OCI-LY7 (cell line): ENCODE measurements around the gene UBAP2. TPM values are rescaled to one million over a fixed set of nuclear protein-coding genes. Genes with fewer than 3 reads are reported as not detected.
A peak's percentile ranks its signal among the peaks of the same experiment; 100 is the strongest.

ENCODE experiments used
- BruUV-seq: library from RNA; stranded (reverse); fragments of 400-500 nt; replicated peaks from 2 replicates; lab custom pipeline; 2021; lab: Mats Ljungman, UMichigan
- CTCF ChIA-PET: fragments of 300-600 bp; sonication (Branson Sonifier 250); formaldehyde crosslinking; loops from one replicate; lab custom pipeline; 2022; ENCODE audit warnings: antibody characterized with exemption; ENCODE audit not compliant: unreplicated experiment; lab: Charles Lee
- POLR2A ChIA-PET: fragments of 300-600 bp; sonication (Branson Sonifier 250); formaldehyde crosslinking; loops from one replicate; lab custom pipeline; 2022; ENCODE audit warnings: antibody characterized with exemption; lab: Charles Lee
- DNase-seq: peaks from one replicate; pipeline ENCODE4 v3.0.0-alpha.2; 2015; ENCODE audit warnings: low spot score
- H2AFZ ChIP-seq: fragments of 200-600 bp; sonication (generic), shearing (Covaris generic); 2 replicates; pipeline ENCODE4 v1.6.1; 2014; ENCODE audit warnings: mild to moderate bottlenecking, antibody characterized with exemption, low read length, moderate library complexity
- H3K27ac ChIP-seq: fragments of 200-600 bp; sonication (generic); 2 replicates; pipeline ENCODE4 v1.5.1; 2014; ENCODE audit warnings: mixed run types, low read depth, mild to moderate bottlenecking, moderate library complexity, low read length, inconsistent platforms; ENCODE audit not compliant: poor library complexity, severe bottlenecking
- H3K36me3 ChIP-seq: fragments of 200-600 bp; sonication (generic); 2 replicates; pipeline ENCODE4 v1.6.1; 2014; ENCODE audit warnings: mild to moderate bottlenecking, antibody characterized with exemption, low read length, moderate library complexity, mixed read lengths; ENCODE audit not compliant: insufficient read depth
- H3K4me1 ChIP-seq: fragments of 200-600 bp; sonication (generic); 2 replicates; pipeline ENCODE4 v1.5.1; 2014; ENCODE audit warnings: mild to moderate bottlenecking, low read length; ENCODE audit not compliant: insufficient read depth, poor library complexity, severe bottlenecking
- H3K4me2 ChIP-seq: fragments of 200-600 bp; sonication (generic); 2 replicates; pipeline ENCODE4 v1.6.1; 2014; ENCODE audit warnings: mild to moderate bottlenecking, low read length
- H3K4me3 ChIP-seq: fragments of 200-600 bp; sonication (generic); 2 replicates; pipeline ENCODE4 v1.5.1; 2014; ENCODE audit warnings: mild to moderate bottlenecking, low read depth, low read length; ENCODE audit not compliant: poor library complexity, severe bottlenecking
- H3K79me2 ChIP-seq: fragments of 200-600 bp; sonication (generic); 2 replicates; pipeline ENCODE4 v1.6.1; 2016; ENCODE audit warnings: low read depth, mild to moderate bottlenecking, low read length, moderate library complexity, mixed read lengths; ENCODE audit not compliant: insufficient read depth
- H3K9me2 ChIP-seq: fragments of 200-600 bp; sonication (generic); 2 replicates; pipeline ENCODE4 v1.6.1; 2016; ENCODE audit warnings: mild to moderate bottlenecking, low read length, mixed read lengths; ENCODE audit not compliant: insufficient read depth
- H3K9me3 ChIP-seq: fragments of 200-600 bp; sonication (generic); 2 replicates; pipeline ENCODE4 v1.6.1; 2014; ENCODE audit warnings: mild to moderate bottlenecking, mixed run types, low read length, mixed read lengths
- H4K20me1 ChIP-seq: fragments of 200-600 bp; sonication (generic); 2 replicates; pipeline ENCODE4 v1.6.1; 2014; ENCODE audit warnings: mild to moderate bottlenecking, antibody characterized with exemption, low read length, moderate library complexity, mixed read lengths; ENCODE audit not compliant: insufficient read depth
- CTCF ChIP-seq: fragments of 200-600 bp; sonication (generic); conservative IDR thresholded peaks from 2 replicates; pipeline ENCODE4 v1.5.1; 2014; ENCODE audit warnings: mild to moderate bottlenecking, antibody characterized with exemption, low read length, moderate library complexity, mixed read lengths
- EZH2phosphoT487 ChIP-seq: fragments of 200-600 bp; sonication (generic); IDR thresholded peaks from 2 replicates; pipeline ENCODE4 v1.6.1; 2018; ENCODE audit warnings: low read depth, borderline replicate concordance, mild to moderate bottlenecking, mixed run types, antibody characterized with exemption, low read length, moderate library complexity, mixed read lengths
- intact Hi-C: fragments of 100-400 bp; cut with micrococcal nuclease; formaldehyde crosslinking; loops from one replicate; pipeline ENCODE4 v1.10.0; 2022; ENCODE audit not compliant: unreplicated experiment
- total RNA-seq, 2 experiments: library from RNA; depleted of rRNA in 1 of 2; stranded (reverse); fragments of >200 nt in 1 of 2; shearing (Covaris generic) in 1 of 2; gene quantifications; 2 replicates each; pipeline ENCODE4 v1.2.3, GENCODE V29; 2014 to 2022

The UBAP2 gene
- total RNA-seq, 2 experiments from 2014 or later, result 28.5 to 63.9 TPM

DNA sequence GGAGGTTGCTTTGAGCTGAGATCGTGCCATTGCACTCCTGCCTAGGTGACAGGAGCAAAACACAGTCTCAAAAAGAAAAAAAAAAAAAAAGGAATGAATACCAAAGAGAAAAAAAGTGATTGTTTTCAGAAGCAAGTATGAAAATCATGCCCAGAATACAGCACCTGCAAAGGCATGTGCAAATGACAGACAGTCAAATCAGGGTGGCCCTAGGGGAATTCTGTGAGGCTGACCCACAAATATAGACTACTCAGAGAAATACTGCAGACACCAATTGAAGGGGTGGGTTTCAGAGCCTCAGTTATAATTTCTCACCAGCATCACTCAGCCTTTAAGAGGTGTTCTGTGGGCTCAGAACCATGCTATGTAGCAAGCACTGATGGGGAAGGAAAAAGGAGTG lies 49.2 kb upstream of the UBAP2 start:
- DNase-seq, result peak; percentile 93
- peak overlapping the region; percentile 61 for H3K4me3 ChIP-seq
- CTCF ChIA-PET, result interaction anchor here (1.1 kb wide), 1 partner anchor 58 kb away, joined by 4 read pairs; no protein-coding TSS in a partner anchor

DNA sequence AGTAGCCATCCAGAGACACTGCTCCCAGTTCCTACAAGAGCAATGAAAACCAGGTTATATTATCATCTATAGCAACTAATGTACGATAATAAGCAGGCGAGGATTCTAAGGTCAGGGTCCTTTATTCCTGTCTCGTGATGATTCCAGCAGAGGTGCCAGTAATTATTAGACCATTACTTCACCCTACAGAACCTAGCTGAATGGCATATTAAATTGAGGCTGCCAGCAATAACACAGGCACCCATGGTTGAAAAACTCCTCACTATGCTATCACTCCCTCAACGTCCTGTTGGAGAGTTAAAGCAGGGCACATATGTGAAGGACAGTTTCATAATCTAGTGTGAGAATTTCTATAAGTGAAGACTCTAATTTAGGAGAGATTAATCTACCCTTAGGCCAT lies 48.1 kb upstream of the UBAP2 start:
- peaks cover 63% of the 10 kb centered on the region for H3K4me1 ChIP-seq
- peaks cover 55% of the 10 kb centered on the region for H3K36me3 ChIP-seq
- H2AFZ ChIP-seq, result no peak overlapping the region
- DNase-seq, result peak; percentile 33
- ChIA-PET POLR2A (interaction anchor here (0.6 to 1.3 kb wide), 3 partner anchors 13 to 62 kb away, joined by 3 read pairs; no protein-coding TSS in a partner anchor), CTCF (no interaction called here)
- H3K79me2 ChIP-seq, result no peaks in the 10 kb centered on the region; the same call in 1 of the 2 replicates
- H3K4me3 ChIP-seq, result peak overlapping the region; percentile 61
- H3K9me3 ChIP-seq, result no peaks in the 10 kb centered on the region
- H3K27ac ChIP-seq, result peak overlapping the region; percentile 98
- TF ChIP-seq CTCF (no peak), EZH2phosphoT487 (no peak)
- BruUV-seq, result no TSS peak
- no peaks in the 10 kb centered on the region for H4K20me1 ChIP-seq
- intact Hi-C loops, result no loop called here
- H3K9me2 ChIP-seq, result no peaks in the 10 kb centered on the region
- peak overlapping the region; percentile 92 for H3K4me2 ChIP-seq

More for the DNA sequence above, 49.2 kb upstream of the UBAP2 start:
- Histone ChIP-seq H3K9me3 (no peaks in the 10 kb centered on the region), H3K4me2 (peak overlapping the region; percentile 92), H3K79me2 (no peaks in the 10 kb centered on the region; the same call in 1 of the 2 replicates), H3K27ac (peak overlapping the region; percentile 98), H3K4me1 (peaks cover 59% of the 10 kb centered on the region), H2AFZ (no peak overlapping the region; the same call in 1 of the 2 replicates), H3K9me2 (no peaks in the 10 kb centered on the region), H3K36me3 (peaks cover 57% of the 10 kb centered on the region), H4K20me1 (no peaks in the 10 kb centered on the region)
- TF ChIP-seq EZH2phosphoT487 (no peak), CTCF (no peak)
- POLR2A ChIA-PET, result interaction anchor here (0.6 to 1.3 kb wide), 4 partner anchors 26 to 47 kb away, joined by 3 to 7 read pairs (median 3); no protein-coding TSS in a partner anchor
- intact Hi-C loops, result loop anchor here (1.0 to 2.0 kb wide), 2 partner anchors 25 to 49 kb away; partner anchors contain the start of gene UBAP2
- BruUV-seq, result no TSS peak

GRCh38 chr9:34093578-34093977 lies 44.9 kb upstream of the UBAP2 start:
- Histone ChIP-seq H3K79me2 (no peaks in the 10 kb centered on the region), H3K4me1 (peaks cover 37% of the 10 kb centered on the region), H3K27ac (no peak overlapping the region), H3K4me2 (no peak overlapping the region), H4K20me1 (no peaks in the 10 kb centered on the region), H2AFZ (no peak overlapping the region), H3K9me3 (no peaks in the 10 kb centered on the region), H3K4me3 (no peak overlapping the region), H3K36me3 (peaks cover 73% of the 10 kb centered on the region), H3K9me2 (no peaks in the 10 kb centered on the region)
- POLR2A ChIA-PET, result interaction anchor here (0.6 to 0.9 kb wide), 4 partner anchors 12 to 265 kb away, joined by 3 to 6 read pairs (median 4); partner anchors contain the start of gene UBAP1
- CTCF ChIA-PET, result interaction anchor here (0.7 kb wide), 1 partner anchor 44 kb away, joined by 4 read pairs; no protein-coding TSS in a partner anchor
- BruUV-seq, result no TSS peak
- no peak for DNase-seq
- intact Hi-C loops, result no loop called here
- TF ChIP-seq EZH2phosphoT487 (no peak), CTCF (no peak)
